HG03045 (cell line): ENCODE results near the gene CYB561D2.

Experiments used
- ATAC-seq: cut with Tn5 transposase; IDR thresholded peaks from one replicate; pipeline ENCODE4 v1.9.1; 2021; ENCODE audit warnings: mild to moderate bottlenecking, moderate library complexity; ENCODE audit not compliant: unreplicated experiment

CYB561D2 gene

DNA sequence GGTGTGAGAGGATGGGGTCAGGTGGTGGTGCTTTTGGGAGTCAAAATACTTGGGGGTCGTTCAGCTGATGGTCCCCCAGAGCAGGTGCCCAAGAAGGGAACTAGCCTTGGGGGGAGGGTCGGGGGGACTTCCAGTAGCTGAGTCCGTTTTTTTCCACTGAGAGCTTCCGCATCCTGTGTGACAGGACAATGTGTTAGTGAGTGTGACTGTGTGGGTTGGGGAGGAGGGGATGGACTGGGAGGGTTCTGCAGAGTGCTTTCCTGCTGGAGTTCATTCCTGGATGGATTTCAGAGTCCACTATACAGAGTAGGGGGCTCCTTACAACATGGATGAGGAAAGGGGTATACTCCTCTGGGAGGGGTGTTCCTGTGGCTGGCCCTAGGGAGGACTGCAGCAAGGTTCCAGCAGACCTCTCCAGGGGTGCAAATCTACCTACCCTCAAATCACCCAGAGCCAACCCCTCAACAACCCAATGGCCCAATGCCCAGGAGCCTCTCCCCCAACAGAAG lies 27.5 kb upstream of the CYB561D2 start:
- ATAC-seq, result no peak

DNA sequence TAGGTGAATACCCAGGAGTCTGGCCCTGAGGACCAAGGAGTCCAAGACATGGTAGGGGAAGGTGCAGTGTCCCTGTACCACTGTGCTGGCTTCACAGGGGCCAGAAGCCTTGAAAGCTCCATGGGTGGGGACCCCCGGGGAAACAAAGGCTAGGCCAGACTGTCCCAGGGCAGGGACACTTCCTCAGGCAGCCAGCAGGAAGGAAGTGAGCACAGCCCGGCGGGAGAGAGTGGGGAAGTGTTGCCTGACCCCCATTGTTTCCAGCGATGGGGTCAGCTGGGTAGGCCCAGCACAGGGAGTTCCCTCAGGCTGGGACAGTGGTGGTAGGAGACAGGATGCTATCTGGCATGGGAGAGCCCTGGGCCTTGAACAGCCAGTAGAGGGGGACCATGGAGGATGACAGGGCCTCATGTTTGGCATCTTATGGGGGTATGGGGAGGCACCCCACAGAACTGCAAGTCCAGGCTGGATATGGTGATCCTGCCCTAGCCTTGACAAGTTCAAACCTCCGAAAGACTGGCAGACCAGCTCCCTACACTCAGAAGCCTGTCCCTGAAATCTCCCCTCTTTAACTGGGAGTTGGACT lies 27.0 kb upstream of the CYB561D2 start:
- no peak for ATAC-seq

DNA sequence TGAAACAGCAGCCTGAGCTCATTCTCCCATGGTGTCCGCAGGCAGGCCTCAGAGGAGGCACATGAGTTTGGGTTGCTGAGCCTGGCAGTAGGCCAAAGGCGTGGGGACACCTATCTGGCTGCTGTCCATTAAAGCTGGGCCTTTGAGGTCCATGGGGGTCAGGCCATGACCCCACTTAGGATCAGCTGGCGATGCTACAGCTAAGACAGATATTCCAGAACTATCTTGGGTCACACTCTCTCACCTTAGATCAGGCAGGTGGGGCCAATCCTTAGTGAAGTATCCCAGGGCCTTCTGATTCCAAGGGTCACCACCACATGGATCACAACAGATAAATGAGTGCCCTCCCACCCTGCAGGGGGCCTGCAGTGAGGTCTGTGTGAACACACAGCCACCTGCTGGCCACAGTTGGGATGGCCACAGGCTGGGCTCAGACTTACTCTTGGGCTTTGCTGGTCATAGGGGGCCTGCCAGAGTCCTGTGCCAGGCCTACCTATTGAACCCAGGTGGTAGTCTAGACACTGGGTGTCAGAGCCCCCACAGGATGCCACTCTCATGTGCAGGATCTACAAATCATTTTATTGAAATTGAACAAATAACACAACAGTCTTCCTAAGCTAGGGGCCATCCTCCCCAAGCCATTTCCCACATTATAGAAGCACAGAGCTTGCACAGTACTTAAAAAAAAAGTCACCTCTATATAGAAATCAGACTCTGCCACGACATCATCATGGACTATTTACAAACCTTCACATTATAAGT lies 26.1 kb upstream of the CYB561D2 start:
- ATAC-seq, result no peak

DNA sequence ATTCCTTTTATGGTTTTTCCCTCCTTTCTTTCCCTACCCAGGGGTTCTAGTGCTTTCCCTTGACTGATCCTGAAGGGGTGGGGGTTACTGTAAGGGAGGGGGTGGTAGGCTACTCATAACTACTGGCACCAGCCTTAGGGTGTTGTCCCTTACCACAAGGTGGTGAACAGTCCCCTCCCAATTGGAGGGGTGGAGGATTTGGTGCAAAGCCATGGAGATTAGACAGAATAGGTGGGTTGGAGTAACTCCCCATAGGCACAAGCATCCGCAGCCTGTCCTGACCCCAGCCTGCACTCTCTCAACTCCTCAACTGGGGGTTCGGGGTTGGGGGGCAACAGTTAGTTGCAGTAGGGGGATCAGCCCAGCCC lies 25.6 kb upstream of the CYB561D2 start:
- no peak for ATAC-seq

DNA sequence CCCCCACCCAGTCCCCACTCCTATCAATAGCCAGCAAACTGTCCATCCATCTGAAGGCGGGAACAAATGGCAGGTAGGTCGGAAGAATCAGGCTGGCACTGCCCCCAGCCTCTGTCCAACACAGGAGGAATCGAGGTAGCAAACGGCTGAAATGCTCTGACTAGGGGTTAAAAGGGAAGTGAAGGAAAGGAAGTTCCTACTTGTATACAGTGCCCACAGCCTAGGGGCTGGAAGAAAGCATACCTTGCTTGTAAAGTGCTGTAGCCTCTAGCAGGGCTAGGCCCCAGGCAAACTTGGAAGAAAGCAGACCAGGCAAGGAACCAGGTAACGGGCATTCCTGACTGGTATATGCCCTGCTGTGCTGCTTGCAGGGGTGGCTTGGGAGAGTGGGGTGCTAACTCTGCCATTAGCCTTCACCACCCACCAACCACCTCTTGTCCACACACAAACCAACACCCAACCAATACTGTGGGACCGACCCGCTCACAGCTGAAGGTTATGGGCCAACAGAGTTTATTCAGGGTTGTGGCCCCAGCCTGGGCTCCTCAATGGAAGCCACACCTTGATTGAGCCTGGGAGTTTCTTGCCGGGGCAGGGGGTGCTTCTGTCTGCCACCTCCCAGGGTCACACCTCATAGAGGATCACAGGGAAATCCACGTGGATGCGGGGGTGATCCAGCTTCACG lies 25.0 kb upstream of the CYB561D2 start:
- ATAC-seq, result no peak

DNA sequence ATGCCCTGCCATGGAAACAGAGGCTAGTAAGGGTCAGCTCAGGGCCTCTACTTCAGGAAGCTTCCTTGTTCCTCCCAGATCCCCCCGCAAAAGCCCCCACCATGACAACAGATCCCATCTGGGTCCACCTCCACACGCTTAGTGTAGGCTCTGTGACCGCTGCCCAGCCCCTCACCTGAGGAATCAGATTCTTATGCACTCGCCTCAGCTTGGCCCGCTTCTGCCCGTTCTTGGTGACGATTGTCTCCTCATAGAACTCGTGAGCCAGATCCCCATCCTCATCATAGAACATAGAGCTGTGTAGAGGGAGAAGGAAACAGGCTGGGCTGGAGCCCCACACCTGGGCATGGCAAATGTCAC lies 24.5 kb upstream of the CYB561D2 start:
- no peak for ATAC-seq

DNA sequence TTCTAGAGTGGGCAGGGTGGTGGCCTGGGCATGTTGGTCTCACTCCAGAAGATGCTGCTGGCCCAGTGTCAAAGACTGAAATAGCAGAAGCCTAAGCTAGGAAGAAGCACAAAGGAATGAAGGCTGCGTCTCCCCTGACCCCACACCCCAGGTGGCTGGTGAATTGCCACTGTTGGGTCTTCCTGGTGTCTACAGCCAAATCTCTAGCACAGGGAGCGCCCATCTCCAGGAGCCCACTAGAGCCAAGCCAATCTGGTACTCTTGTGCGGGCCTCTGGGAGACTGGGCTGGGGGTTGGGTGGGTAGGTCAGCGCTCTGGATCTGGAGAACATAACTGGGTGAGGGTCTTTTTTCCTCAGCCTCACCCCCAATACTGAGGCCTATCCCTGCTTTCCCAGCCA lies 23.5 kb upstream of the CYB561D2 start:
- ATAC-seq, result no peak

DNA sequence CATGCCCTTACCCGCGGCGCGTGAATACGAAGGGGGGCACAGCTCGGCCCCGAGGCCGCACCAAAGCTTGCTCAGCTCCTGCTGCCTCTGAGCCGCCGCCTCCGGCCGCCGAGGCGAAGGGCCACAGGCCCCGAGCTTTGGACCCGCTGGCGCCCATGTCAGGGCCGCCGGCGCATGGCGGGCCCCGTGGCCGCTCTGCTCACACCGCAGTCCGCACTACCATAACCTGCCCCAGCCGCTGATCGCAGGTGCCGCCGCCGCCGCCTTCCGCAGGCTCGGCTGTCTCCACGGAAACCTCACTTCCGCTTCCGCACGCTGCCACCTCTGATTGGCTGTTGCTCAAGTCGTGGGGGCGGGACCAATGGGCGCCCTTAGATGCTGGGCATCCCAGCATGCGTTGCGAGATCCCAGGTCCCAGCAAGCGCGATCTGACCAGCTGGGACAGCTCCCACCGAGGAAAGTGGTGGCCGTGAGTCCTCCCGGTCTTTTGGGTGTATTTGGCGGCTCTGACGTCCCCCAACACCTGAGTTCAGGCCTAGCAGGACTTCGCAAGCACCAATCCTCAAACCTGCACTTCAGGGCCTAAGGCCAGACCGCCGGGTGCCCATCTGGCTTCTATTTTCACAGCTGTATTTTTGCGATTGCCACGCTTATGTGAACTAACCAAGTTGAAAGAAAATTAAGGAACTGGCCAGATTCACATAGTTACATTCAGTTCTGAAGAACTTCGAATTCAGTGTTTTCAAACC lies 22.5 kb upstream of the CYB561D2 start, which contains the start of gene TUSC2:
Gene TUSC2, minus strand, starts transcription at position 281 of the 749 bp plus-strand sequence. Its CDS starts 124 bp downstream, at position 157.
- peak; percentile 86 for ATAC-seq

DNA sequence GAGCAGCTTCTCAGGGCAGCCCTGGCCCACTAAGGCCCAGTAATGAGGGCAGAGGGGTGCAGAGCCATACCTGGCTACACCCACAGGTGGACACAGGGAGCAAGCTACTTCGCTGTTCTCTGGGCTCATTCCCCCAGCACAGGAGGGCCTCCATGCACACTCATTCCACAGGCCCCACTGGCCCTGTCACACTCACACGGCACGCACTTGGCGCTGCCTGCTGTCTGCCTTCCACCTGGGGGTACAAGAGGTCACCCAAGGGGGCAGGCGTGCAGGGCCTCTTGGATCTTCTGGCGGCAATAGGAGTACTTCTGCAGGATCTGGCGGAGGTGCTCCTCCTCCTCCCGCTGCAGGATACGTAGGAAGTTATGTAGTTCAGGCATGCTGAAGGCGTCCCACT lies 20.3 kb upstream of the CYB561D2 start:
- no peak for ATAC-seq

DNA sequence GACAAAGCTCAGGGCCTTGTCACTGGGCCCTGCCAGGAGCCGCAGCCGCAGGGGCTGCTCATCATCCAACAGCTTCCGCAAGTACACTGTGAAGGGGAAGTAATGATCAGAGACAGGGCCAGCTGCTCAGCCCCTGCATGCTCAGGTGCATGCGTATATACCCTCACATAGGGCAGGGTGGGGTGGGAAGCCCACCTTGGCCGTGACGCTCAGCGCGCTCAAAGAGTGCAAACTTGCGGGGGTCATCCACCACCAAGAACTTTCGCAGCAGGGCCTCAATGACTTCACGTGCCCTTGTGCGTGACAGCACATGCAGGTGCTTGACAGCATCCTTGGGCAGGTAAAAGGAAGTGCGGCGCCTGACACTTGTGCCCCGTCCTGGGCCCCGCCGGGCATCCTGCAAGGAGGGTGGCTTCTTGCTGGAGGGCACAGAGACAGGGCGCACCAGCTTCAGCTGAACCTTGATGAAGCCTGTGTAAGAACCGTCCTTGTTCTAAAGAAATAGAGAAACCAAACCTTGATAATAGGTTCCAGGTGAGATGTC lies 19.2 kb upstream of the CYB561D2 start:
- no peak for ATAC-seq

DNA sequence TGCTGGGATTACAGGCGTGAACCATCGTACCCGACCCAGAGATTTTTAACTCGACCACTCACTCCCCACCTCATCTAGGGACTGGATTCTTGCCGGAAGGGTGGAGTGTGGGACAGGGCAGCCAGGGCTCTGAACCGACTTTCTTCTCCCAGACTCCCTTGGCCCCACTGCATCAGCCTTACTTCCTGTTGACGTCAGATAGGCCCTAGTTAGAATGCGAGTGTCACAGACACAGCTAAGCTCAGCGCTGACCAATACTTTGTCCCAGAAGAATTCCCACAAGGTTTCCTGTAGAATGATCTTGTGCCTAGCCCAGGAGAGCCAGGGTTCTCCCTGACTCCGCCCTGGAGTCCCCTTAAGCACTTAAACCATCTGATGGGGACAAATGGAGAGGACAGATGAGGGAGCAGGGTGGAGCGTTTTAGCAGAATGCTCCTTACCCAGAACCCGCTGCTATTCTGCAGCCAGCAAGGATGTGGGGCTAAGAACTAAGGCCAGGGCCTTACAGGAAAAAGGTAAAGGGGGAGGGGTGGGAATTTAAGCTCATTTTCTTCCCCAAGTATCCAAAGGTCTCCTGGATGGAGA lies 16.8 kb upstream of the CYB561D2 start:
- no peak for ATAC-seq

DNA sequence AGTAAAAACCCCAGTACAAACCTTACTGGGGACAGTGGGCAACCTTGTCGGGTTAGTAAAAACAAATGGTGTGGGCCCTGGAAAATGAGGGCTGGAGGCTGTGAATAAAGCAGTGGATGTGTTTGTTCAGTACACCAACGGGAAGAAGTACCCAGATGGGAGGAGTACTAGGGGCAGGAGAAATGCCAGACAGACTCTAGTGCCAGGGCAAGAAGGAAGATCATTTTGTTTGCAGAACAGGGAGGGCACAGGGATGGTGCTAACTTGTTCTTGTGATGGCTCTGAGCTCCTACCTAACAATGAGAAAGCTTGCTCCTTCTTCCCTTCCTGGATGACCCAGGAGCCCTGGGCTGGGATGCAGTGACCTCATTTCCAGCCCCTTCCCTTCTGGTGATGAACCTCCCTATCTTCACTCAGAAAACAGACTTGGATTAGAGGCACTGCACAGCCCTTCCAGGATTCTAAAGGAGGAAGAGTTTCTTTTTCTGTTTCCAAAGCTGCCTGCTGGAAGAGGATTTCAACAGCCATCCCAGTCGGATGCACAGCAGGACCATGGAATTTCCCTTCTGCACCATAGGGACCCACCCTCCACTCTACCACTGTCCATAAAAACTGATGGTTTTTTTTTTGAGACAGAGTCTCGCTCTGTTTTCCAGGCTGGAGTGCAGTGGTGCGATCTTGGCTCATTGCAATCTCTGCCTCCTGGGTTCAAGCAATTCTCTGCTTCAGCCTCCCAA lies 16.2 kb upstream of the CYB561D2 start:
- ATAC-seq, result no peak

DNA sequence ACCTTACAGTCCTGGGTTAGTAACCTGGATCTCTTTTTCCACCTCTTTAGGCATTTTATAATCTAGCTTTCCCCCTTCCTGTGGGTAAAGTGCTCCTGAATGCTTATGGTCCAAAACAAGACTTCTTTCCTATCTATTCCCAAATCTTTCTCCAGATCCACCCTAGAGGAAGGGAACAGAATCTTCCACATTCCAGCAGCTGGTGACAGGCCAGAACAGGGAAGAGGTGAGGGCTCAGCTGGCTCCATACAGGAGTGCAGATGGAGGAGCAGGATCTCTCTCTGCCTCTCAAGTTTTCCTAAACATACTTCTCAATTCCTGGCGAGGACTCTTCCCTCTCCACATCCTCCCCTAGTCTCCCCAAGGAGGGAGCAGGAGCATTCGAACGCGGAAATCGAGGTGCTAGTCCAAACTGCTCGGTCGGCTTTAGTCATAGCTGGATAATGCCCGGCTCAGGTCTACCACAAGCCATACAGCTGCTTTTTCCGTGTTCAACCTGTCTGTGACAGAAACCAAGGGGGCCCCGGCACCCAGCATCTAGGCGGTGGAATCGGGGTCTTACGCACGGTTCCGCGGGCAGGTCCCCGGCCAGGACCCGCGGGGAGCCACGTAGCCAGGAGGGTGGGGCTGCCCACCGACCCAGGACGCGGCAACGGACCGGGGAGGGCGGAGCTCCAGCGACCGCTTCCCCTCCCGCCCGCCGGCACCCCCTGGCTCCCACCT lies 14.0 kb upstream of the CYB561D2 start:
- peak; percentile 40 for ATAC-seq

DNA sequence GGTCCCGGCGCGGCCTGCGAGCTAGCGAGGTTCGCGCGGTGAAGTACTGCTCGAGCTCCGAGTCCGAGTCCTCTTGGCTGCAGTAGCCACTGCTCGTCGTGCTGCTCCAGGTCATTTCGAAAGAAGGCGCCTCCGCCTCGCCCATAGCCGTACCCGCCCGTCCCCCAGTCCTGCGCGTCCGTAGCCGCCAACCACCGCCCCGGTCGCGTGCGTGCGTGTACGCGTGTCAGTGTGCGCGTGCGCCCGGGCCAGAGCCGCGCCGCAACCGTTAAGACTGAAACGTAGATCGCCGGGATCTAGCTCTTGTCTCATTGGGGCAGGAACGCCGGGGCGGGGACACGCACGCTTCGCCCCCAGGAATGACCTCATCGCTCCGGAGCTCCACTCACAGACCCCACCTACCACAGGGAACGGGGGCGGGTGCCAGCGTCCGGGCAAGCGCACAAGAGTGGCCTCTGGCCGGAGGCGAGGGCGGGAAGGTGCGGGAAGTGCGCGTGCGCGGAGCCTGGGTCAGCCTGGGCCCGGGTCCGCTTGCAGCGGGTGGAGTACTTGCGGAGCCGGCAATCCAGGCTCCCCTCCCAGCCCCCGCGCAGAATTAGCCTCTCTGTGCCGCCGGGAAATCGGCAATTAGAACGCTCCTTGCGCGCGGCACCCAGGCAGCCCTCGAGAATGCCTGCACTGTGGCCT lies 13.3 kb upstream of the CYB561D2 start:
- peak; percentile 79 for ATAC-seq

DNA sequence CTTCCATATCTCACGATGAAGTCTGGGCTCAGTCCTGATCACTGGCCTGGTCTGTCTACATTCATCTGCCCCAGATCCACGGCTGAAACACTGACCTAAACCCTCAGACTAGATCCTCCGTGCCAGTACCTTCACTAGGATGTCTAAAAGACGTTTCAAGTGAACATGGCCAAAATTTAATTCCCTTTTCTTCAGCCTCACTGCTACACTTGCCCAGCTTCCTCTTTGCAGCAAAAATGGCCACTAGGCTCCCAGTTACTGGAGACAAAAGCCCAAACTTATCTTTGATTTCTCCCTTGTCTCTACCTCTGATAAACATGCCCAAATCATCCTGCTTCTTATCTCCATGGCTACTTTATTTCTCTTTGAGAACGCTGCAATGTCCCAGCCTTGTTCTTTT lies 11.7 kb upstream of the CYB561D2 start:
- no peak for ATAC-seq

DNA sequence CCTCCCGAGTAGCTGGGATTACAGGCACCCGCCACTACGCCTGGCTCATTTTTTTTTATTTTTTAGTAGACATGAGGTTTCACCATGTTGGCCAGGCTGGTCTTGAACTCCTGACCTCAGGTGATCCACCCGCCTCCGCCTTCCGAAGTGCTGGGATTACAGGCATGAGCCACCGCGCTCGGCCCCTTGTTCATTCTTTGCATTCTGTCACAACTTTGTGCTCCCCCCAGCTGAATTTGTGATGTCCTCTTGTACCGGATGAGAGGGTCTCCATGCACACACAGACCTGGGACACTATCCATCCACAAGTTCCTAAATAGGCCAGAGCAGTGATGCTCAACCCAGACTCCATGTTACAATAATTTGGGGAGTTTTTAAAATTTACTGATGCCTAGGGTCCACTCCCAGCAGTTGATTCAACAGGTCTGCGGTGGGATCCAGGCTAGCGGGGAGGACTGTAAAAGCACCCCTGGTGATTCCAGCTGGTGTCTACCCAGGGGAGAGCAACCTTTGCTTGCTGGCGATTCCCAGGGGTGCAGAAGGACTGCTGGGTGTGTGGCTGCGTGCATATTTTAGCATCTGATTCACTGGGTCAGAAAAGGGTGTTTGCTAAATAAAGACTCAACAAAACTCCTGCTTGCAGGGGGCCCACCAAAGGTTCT lies 11.0 kb upstream of the CYB561D2 start:
- ATAC-seq, result no peak

DNA sequence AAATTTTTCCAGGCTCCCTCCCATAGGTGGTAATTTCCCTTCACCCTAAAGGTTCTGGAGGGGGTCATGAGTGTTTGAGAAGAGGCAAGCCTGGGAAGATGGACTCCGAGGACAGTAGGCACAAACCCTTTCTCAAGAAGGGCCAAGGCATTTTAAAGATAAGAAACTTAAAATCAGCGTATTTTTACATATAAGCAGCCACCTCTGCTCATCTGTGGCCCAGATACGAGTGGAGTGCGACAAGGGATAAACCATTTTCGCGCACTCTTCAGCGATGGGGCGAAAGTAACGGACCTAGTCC lies 10.6 kb upstream of the CYB561D2 start:
- ATAC-seq, result no peak
